ENCODE measurements around the gene LPCAT1.

DNA sequence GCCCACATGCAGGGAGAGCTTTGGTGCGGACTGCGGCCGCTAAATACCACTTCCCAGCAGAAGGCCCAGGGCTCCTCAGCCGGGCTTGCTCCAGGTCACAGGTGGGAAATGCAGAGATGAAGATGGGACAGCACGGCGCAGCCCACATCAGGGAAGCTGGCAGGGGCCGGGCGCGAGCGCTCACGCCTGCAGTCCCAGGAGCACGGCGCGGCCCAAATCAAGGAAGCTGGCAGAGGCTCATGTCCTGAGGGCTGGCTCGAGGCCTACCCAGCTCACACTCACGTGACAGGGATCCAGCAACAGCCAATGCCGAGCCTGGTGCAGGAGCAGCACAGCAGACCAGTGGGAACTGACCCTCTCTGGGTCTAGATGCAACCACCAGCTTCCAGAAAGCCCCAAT lies 16.3 kb downstream of the LPCAT1 start:
- no peak for TF ChIP-seq EZH2phosphoT487 (IDR thresholded peaks at IDR 0.05; ENCODE audit: insufficient read depth, low read depth)
- TF ChIP-seq EZH2 (IDR thresholded peaks at IDR 0.05; ENCODE audit: insufficient read depth, poor library complexity, severe bottlenecking), result no peak
